ENCODE results near the gene ATP8B4. TPM values are rescaled to one million over a fixed set of nuclear protein-coding genes. Genes with fewer than 3 reads are reported as not detected.

Gene ATP8B4
- polyA plus RNA-seq, 1 donor = 4.4 TPM

- no CpG with 5 or more reads among the region's 8 CpGs for WGBS (ENCODE audit: insufficient coverage, low lambda C conversion rate)
- no peak for DNase-seq
- H3K27ac ChIP-seq (ENCODE audit: low read length) = no peak overlapping the region
Measured at GRCh38 chr15:49860101-49860500, 258.9 kb downstream of the ATP8B4 start.

GRCh38 chr15:49857496-49858475 is 261.2 kb downstream of the ATP8B4 start:
- Histone ChIP-seq H3K9me3 (ENCODE audit: control insufficient read depth, low read depth, low read length) (no peaks in the 10 kb centered on the region), H3K27ac (ENCODE audit: low read length) (no peak overlapping the region)

More at GRCh38 chr15:49860101-49860500, 258.9 kb downstream of the ATP8B4 start:
- Histone ChIP-seq H3K36me3 (ENCODE audit: control insufficient read depth, insufficient read depth, low read length) (no peaks in the 10 kb centered on the region), H3K9me3 (ENCODE audit: control insufficient read depth, low read depth, low read length) (no peaks in the 10 kb centered on the region), H3K27me3 (ENCODE audit: control insufficient read depth, insufficient read depth, low read length) (no peaks in the 10 kb centered on the region), H3K4me1 (ENCODE audit: control insufficient read depth, insufficient read depth, low read length) (no peaks in the 10 kb centered on the region), H3K4me3 (ENCODE audit: low read length) (no peak overlapping the region)

GRCh38 chr15:49855917-49856637 is 263.0 kb downstream of the ATP8B4 start:
- Histone ChIP-seq H3K27ac (ENCODE audit: low read length) (no peak overlapping the region), H3K9me3 (ENCODE audit: control insufficient read depth, low read depth, low read length) (no peaks in the 10 kb centered on the region), H3K36me3 (ENCODE audit: control insufficient read depth, insufficient read depth, low read length) (no peaks in the 10 kb centered on the region), H3K4me3 (ENCODE audit: low read length) (no peak overlapping the region), H3K4me1 (ENCODE audit: control insufficient read depth, insufficient read depth, low read length) (no peaks in the 10 kb centered on the region), H3K27me3 (ENCODE audit: control insufficient read depth, insufficient read depth, low read length) (no peaks in the 10 kb centered on the region)
- DNase-seq = no peak
- 80% methylated on average over 2 of the region's 4 CpGs for WGBS (ENCODE audit: insufficient coverage, low lambda C conversion rate)

More at GRCh38 chr15:49857496-49858475, 261.2 kb downstream of the ATP8B4 start:
- Histone ChIP-seq H3K27me3 (ENCODE audit: control insufficient read depth, insufficient read depth, low read length) (no peaks in the 10 kb centered on the region), H3K4me3 (ENCODE audit: low read length) (no peak overlapping the region), H3K4me1 (ENCODE audit: control insufficient read depth, insufficient read depth, low read length) (no peaks in the 10 kb centered on the region), H3K36me3 (ENCODE audit: control insufficient read depth, insufficient read depth, low read length) (no peaks in the 10 kb centered on the region)
- 95% methylated on average over 4 of the region's 4 CpGs for WGBS (ENCODE audit: insufficient coverage, low lambda C conversion rate)
- DNase-seq = no peak

GRCh38 chr15:49852756-49853155 is 266.3 kb downstream of the ATP8B4 start:
- DNase-seq = no peak
- H3K27me3 ChIP-seq (ENCODE audit: control insufficient read depth, insufficient read depth, low read length) = no peaks in the 10 kb centered on the region
- H3K4me3 ChIP-seq (ENCODE audit: low read length) = no peak overlapping the region
- H3K36me3 ChIP-seq (ENCODE audit: control insufficient read depth, insufficient read depth, low read length) = no peaks in the 10 kb centered on the region
- no peaks in the 10 kb centered on the region for H3K4me1 ChIP-seq (ENCODE audit: control insufficient read depth, insufficient read depth, low read length)
- H3K27ac ChIP-seq (ENCODE audit: low read length) = no peak overlapping the region
- no CpG with 5 or more reads among the region's 2 CpGs for WGBS (ENCODE audit: insufficient coverage, low lambda C conversion rate)
- H3K9me3 ChIP-seq (ENCODE audit: control insufficient read depth, low read depth, low read length) = no peaks in the 10 kb centered on the region

- Histone ChIP-seq H3K27ac (ENCODE audit: low read length) (no peak overlapping the region), H3K36me3 (ENCODE audit: control insufficient read depth, insufficient read depth, low read length) (no peaks in the 10 kb centered on the region), H3K27me3 (ENCODE audit: control insufficient read depth, insufficient read depth, low read length) (no peaks in the 10 kb centered on the region), H3K4me1 (ENCODE audit: control insufficient read depth, insufficient read depth, low read length) (peaks cover 4% of the 10 kb centered on the region), H3K9me3 (ENCODE audit: control insufficient read depth, low read depth, low read length) (no peaks in the 10 kb centered on the region), H3K4me3 (ENCODE audit: low read length) (no peak overlapping the region)
- no CpG with 5 or more reads among the region's 2 CpGs for WGBS (ENCODE audit: insufficient coverage, low lambda C conversion rate)
- DNase-seq = no peak
Measured at GRCh38 chr15:49848807-49849206, 270.2 kb downstream of the ATP8B4 start.

- H3K27ac ChIP-seq (ENCODE audit: low read length) = no peak overlapping the region
- no peaks in the 10 kb centered on the region for H3K36me3 ChIP-seq (ENCODE audit: control insufficient read depth, insufficient read depth, low read length)
- no peaks in the 10 kb centered on the region for H3K27me3 ChIP-seq (ENCODE audit: control insufficient read depth, insufficient read depth, low read length)
- H3K4me3 ChIP-seq (ENCODE audit: low read length) = no peak overlapping the region
- WGBS (ENCODE audit: insufficient coverage, low lambda C conversion rate) = no CpG with 5 or more reads among the region's 2 CpGs
- peaks cover 7% of the 10 kb centered on the region for H3K4me1 ChIP-seq (ENCODE audit: control insufficient read depth, insufficient read depth, low read length)
- no peak for DNase-seq
- H3K9me3 ChIP-seq (ENCODE audit: control insufficient read depth, low read depth, low read length) = no peaks in the 10 kb centered on the region
Measured at GRCh38 chr15:49848282-49848724, 270.7 kb downstream of the ATP8B4 start.

GRCh38 chr15:49847423-49848281 is 271.4 kb downstream of the ATP8B4 start:
- DNase-seq = no peak
- no peaks in the 10 kb centered on the region for H3K27me3 ChIP-seq (ENCODE audit: control insufficient read depth, insufficient read depth, low read length)
- WGBS (ENCODE audit: insufficient coverage, low lambda C conversion rate) = no CpG with 5 or more reads among the region's 5 CpGs
- peaks cover 7% of the 10 kb centered on the region for H3K4me1 ChIP-seq (ENCODE audit: control insufficient read depth, insufficient read depth, low read length)
- no peaks in the 10 kb centered on the region for H3K9me3 ChIP-seq (ENCODE audit: control insufficient read depth, low read depth, low read length)
- H3K27ac ChIP-seq (ENCODE audit: low read length) = no peak overlapping the region
- no peaks in the 10 kb centered on the region for H3K36me3 ChIP-seq (ENCODE audit: control insufficient read depth, insufficient read depth, low read length)
- no peak overlapping the region for H3K4me3 ChIP-seq (ENCODE audit: low read length)

- Histone ChIP-seq H3K4me1 (ENCODE audit: control insufficient read depth, insufficient read depth, low read length) (peaks cover 7% of the 10 kb centered on the region), H3K27ac (ENCODE audit: low read length) (peak overlapping the region; percentile 47), H3K36me3 (ENCODE audit: control insufficient read depth, insufficient read depth, low read length) (no peaks in the 10 kb centered on the region), H3K27me3 (ENCODE audit: control insufficient read depth, insufficient read depth, low read length) (no peaks in the 10 kb centered on the region), H3K9me3 (ENCODE audit: control insufficient read depth, low read depth, low read length) (peaks cover 11% of the 10 kb centered on the region), H3K4me3 (ENCODE audit: low read length) (no peak overlapping the region)
- DNase-seq = peak; percentile 80 to 92
- no CpG with 5 or more reads among the region's 7 CpGs for WGBS (ENCODE audit: insufficient coverage, low lambda C conversion rate)
Measured at GRCh38 chr15:49844390-49844789, 274.6 kb downstream of the ATP8B4 start.

- Histone ChIP-seq H3K4me1 (ENCODE audit: control insufficient read depth, insufficient read depth, low read length) (peaks cover 7% of the 10 kb centered on the region), H3K36me3 (ENCODE audit: control insufficient read depth, insufficient read depth, low read length) (no peaks in the 10 kb centered on the region), H3K27ac (ENCODE audit: low read length) (peak overlapping the region; percentile 47), H3K27me3 (ENCODE audit: control insufficient read depth, insufficient read depth, low read length) (no peaks in the 10 kb centered on the region), H3K9me3 (ENCODE audit: control insufficient read depth, low read depth, low read length) (peaks cover 11% of the 10 kb centered on the region), H3K4me3 (ENCODE audit: low read length) (no peak overlapping the region)
- DNase-seq = no peak
- no CpG with 5 or more reads among the region's 5 CpGs for WGBS (ENCODE audit: insufficient coverage, low lambda C conversion rate)
Measured at GRCh38 chr15:49843725-49844124, 275.3 kb downstream of the ATP8B4 start.

Measured in large intestine (tissue), 3 donors.